ENCODE results near the gene C9orf50.

The C9orf50 gene

GRCh38 chr9:129568560-129569501 lies 52.1 kb downstream of the C9orf50 start:
- no peak for DNase-seq

DNA sequence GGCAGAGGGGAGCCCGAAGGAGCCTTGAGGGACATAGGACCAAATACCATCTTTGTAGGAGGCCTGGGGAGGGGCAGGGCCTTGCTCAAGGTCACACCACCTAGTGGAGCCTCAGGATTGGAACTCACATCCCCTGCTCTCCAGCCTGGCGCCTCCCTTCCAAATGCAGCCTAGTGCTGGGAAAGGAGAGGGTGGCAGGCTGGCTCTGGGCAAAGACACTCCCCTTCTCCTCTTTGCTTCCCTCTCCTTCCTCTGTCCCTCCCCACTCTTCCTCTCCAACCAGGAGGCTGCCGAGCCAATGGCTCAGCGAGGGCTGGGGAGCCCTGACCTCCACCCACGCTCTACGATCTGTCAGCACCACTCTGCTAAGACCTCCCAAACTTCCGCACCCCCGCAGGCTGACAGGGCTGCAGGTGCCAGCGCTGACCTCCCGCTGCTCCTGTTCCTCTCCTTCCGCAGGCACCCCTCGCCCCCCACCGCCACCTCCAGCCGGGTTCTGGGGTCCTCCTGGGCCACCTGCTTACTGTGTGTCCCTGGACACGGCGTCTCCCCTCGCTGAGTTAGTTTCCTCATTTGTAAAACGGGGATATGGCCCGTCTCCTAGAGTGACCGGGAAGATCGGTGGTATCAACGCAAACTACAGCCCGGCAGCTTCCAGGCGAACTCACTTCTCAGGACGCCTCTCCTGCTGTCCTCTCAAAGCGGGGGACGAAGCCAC lies 52.9 kb downstream of the C9orf50 start:
- no peak for DNase-seq

DNA sequence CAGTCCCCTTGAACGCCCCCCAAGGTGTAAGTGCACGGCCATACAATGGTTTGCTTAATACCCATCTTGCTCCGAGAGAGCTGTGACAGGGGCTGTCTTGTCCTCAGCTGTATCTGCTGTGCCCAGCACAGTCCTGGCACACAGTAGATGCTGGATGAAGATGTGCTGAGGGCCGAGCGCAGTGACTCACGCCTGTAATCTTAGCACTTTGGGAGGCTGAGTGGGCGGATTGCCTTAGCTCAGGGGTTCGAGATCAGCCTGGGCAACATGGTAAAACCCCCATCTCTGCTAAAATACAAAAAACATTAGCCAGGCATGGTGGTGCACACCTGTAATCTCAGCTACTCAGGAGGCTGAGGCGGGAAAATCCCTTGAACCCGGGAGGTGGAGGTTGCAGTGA lies 53.6 kb downstream of the C9orf50 start:
- no peak for DNase-seq

DNA sequence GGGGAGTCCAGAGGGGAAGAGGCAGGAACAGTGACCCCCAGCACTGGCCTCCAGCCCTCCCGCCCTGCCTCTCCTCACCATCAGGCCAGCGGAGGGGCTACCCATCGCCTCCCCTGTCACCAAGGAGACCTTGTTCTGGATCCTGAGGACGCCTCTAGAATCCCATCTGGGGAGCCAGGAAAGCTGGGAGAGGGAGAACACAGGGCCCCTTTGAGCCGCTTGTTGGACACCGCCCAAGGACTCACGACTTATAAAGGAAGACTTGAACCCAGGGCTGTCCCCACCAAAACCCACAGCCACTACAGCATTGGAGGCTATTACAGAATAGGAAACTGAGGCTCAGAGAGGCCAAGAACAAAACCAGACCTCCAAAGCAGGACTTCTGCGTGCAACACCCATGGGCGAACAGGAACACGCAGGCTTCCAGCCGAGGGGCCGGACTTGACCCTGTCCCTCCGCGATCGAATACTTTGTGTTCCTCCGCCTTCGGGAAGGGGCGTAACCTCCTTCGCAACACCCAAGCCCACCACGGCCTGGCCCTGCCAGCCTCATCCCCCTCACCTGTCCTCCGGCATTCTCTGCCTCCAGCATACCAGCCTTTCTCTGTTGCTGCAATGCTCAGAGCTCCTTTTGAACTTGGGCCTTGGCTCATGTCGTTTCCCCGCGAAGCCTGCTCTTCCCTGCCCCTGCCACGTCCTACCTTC lies 54.2 kb downstream of the C9orf50 start:
- DNase-seq = no peak

- DNase-seq = no peak
These were observed 58.0 kb downstream of the C9orf50 start for GRCh38 chr9:129562917-129563316.

DNA sequence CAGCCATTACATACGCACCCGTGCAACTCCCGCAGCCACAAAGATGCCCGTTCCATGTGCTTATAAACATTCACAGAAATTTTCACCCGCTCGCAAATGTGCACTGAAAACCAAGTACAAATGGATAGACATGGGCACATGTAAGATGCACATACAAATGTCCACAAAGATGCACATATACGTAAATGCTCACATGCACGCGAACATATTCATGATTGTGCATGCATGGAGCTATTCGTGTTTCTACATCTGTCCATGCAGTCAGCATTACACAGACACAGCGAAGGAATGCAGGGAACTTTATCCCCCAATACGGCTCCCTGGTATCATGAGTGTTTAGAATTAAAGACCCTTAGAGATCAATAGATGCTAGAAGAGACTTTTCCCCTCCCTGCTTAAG lies 58.4 kb downstream of the C9orf50 start:
- DNase-seq = no peak

Data from CD4-positive, alpha-beta T cell treated with Interleukin-4 for 4 hours (primary cell).